ENCODE data around the gene DENND6B.
"Not testable (repeated sequence)": the region's sequence is repeated elsewhere in the genome, so short reads cannot be mapped to it uniquely, and the experiment has no call there.

Gene DENND6B

GRCh38 chr22:50273352-50273751, 53.5 kb downstream of the DENND6B start:
- DNase-seq (ENCODE audit: low read depth) = not testable (repeated sequence)

GRCh38 chr22:50272044-50272802, 54.6 kb downstream of the DENND6B start:
- no peak for DNase-seq (ENCODE audit: low read depth)

DNA sequence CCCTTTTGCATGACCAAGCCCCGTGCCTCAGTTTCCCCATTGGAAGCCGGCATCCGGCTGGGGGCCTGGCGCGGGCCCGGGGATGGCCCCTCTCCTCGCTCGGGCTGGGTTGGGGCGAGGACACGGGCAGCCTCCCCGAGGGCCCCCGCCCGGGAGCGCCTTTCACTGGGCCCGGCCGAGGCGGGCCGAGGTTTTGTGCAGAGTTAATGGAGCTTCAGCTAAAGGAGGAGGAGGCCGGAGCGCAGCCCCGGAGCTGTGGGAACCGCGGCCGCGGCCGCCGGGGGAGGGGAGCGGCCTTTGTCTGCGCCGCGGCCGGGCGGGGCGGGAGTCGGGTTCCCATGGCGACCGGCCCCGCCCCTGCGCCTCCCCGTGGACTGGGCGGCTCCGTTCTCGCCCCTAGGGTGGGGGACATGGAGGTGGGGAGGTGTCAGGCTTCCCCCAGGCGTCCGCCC, 55.3 kb downstream of the DENND6B start:
- no peak for DNase-seq (ENCODE audit: low read depth)

GRCh38 chr22:50270666-50271394, 56.0 kb downstream of the DENND6B start:
- DNase-seq (ENCODE audit: low read depth) = peak; percentile 51

- DNase-seq (ENCODE audit: low read depth) = peak; percentile 49
These were observed 56.7 kb downstream of the DENND6B start, which contains the start of gene MAPK11 for GRCh38 chr22:50269970-50270665. Gene MAPK11 (minus strand): TSS chr22:50270380. CDS start chr22:50270292, 88 bp downstream.

DNA sequence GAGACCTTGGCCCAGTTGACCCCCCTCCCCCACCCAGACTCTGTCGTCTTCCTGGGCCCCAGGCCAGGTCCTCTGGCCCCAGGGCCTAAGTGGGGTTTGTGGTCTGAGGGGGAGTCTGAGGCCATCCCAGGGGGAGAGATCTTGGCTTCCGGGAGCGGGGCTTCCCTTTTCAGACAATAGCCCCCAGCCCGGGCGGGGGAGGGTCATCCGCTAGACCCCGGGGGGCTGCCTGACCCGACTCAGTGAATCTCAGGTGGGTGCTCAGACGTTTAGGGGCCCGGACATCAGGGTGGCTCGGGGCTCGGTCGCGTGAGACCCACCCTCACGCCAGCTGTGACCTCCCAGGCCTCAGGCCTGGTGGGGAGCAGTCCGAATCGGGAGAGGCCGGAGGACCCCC, 57.2 kb downstream of the DENND6B start:
- no peak for DNase-seq (ENCODE audit: low read depth)

- DNase-seq (ENCODE audit: low read depth) = no peak
These were observed 58.1 kb downstream of the DENND6B start for GRCh38 chr22:50268655-50269113.

DNA sequence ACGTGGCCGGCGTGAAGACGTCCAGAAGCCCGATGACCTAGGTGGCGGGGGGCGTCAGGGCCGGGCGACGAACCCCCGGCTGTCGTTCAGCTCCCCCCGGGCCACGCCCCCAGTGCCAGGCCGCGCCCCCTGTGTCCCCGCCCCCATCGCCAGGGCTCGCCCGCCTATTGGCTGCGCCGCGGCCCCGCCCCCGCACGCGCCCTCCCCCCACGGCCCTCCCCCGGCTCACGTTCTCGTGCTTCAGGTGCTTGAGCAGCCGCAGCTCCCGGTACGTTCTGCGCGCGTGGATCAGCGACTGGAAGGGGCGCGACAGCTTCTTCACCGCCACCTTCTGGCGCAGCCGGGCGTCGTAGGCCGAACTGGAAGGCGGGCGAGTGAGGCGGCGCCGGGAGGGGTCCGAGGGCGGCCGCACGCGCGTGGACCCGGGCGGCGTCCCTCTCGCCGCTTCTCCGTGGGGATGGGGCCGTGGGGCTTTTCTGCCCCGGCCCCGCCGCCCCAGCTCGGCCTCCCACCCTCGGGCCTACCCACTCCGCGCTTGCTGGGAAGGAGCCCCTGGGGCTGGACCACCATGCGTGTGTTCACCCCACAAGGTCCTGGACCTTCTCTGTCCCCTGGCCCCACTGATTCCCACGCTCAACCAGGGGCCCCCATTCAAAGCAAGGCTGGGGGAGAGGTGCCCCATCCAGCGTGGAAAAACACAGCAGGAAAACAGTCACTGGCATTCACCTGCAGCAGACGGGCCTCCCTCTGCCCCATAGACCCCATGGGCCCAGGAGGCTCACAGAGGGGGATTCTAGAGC, 59.0 kb downstream of the DENND6B start:
- no peak for DNase-seq (ENCODE audit: low read depth)

DNA sequence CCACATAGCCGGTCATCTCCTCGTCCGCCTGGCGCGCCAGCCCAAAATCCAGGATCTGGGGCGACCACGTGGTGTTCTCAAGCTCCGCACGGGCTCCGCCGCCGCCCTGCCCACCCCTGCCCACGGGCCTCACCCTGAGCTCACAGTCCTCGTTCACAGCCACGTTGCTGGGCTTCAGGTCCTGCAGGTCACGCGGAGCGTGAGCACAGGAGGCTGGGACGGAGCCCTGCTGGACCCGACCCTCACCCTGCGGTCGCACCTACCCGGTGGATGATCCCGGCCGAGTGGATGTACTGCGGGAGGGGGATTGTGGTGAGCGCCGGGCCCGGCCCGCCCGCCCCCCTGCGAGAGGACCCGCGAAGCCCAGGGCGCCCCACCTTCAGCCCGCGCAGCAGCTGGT, 59.8 kb downstream of the DENND6B start:
- no peak for DNase-seq (ENCODE audit: low read depth)

DNA sequence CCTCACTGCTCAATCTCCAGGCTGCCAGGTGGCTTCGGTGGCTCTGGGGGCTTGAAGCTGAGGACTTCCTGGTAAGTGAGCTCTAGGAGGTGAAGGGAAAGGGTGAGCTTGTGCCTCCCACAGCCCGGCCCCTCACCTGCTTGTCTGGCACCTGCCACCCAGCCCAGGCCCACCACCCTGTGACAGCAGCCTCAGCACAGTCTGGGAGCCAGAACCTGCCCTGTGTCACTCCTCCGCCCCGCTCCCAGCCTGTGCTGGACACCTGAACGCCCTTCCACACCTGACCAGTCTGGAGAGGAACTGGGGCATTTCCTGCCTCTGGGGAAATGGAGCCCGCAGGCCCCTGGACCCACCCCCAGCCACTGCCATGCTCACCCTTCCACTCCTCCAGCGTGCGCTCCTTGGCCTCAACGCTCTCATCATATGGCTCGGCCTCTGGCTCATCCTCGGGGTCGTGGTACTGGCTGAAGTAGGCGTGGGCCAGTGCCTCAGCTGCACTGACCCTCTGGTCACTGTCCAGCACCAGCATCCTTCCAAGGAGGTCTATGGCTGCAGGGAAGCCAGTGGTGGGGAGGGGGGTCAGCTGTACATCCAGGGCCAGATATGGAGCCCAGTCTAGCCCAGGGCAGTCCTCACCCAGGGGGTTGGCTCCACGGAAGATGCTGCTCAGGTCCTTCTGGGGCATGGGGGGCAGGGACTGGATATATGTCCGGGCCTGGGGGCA, 61.7 kb downstream of the DENND6B start:
- DNase-seq (ENCODE audit: low read depth) = no peak

GRCh38 chr22:50264104-50264745, 62.6 kb downstream of the DENND6B start:
- DNase-seq (ENCODE audit: low read depth) = no peak

GRCh38 chr22:50262973-50263617, 63.7 kb downstream of the DENND6B start:
- DNase-seq (ENCODE audit: low read depth) = no peak

DNA sequence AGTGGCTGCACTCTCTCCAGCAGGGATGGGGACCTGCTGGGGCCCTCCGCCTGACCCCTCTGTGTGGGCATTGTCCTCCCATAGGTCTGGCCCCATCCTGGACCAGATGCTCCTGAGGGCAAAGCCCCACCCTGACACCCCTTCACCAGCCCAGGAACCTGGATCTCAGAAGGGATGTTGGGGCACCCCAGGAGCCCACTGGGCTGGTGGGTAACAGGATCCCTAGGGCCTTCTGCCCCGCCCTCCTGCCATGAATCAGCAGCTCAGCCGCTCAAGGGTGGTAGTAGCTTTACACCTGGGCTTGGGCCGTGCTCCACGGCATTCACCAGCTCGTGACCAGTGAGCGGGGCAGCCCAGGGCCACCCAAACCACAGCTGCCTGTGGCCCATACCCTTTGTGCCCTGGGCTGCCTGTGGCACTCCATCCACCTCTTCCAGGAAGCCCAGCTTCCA, 64.3 kb downstream of the DENND6B start:
- DNase-seq (ENCODE audit: low read depth) = no peak

- DNase-seq (ENCODE audit: low read depth) = no peak
These were observed 65.0 kb downstream of the DENND6B start, which contains the start of gene MAPK12 for GRCh38 chr22:50261615-50262459. Gene MAPK12 (minus strand): TSS chr22:50261683. CDS start chr22:50261509, 174 bp downstream.

GRCh38 chr22:50260801-50261614, 65.8 kb downstream of the DENND6B start:
- no peak for DNase-seq (ENCODE audit: low read depth)

DNA sequence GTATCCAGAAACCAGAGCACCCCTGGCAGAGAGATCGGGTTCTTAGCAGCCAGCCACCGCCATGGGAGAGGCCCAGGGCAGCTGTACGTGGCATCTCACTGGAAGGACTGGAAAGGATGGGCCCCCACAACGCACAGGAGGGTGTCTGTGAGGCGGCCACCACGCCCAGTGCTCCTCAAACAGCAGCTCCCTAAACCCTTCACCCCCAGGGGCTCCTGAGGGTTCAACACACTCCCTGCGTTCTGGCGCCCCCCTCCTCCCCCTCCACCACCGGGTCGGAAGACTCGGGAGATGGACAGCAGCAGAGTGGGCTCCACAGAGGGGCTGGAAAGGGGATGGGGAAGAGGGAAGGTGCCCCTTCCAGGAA, 66.4 kb downstream of the DENND6B start:
- DNase-seq (ENCODE audit: low read depth) = no peak

GRCh38 chr22:50259302-50259701, 67.5 kb downstream of the DENND6B start:
- no peak for DNase-seq (ENCODE audit: low read depth)
